HG03039 (cell line): Measurements from ENCODE around the gene GLS.
"Not testable (repeated sequence)": the region's sequence is repeated elsewhere in the genome, so short reads cannot be mapped to it uniquely, and the experiment has no call there.

Experiments used
- ATAC-seq: cut with Tn5 transposase; IDR thresholded peaks from one replicate; pipeline ENCODE4 v1.9.1; 2021; ENCODE audit warnings: mild to moderate bottlenecking, moderate library complexity; ENCODE audit not compliant: unreplicated experiment

GLS gene

GRCh38 chr2:190855245-190855644 lies 25.4 kb upstream of the GLS start:
- ATAC-seq = no peak

DNA sequence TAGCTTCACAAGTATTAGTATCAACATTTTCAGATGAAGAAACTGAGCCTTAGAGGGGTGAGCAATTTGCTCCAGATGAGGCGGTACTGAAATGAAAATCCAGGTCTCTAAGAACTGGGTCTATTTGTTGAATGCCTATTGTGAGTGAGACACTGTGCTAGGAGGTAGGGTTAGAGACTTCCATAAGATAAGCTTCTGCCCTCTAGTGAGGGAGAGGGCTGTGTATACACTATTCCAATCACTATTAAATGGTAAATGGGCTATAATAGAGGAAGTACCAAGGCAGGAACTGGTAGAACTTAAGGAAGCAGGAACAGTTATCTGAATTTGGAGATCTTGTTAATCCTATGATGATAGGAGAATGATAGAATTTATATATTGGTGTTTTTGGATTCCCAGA lies 23.6 kb upstream of the GLS start:
- ATAC-seq = no peak

- no peak for ATAC-seq
These were observed 21.8 kb upstream of the GLS start for GRCh38 chr2:190858817-190859216.

DNA sequence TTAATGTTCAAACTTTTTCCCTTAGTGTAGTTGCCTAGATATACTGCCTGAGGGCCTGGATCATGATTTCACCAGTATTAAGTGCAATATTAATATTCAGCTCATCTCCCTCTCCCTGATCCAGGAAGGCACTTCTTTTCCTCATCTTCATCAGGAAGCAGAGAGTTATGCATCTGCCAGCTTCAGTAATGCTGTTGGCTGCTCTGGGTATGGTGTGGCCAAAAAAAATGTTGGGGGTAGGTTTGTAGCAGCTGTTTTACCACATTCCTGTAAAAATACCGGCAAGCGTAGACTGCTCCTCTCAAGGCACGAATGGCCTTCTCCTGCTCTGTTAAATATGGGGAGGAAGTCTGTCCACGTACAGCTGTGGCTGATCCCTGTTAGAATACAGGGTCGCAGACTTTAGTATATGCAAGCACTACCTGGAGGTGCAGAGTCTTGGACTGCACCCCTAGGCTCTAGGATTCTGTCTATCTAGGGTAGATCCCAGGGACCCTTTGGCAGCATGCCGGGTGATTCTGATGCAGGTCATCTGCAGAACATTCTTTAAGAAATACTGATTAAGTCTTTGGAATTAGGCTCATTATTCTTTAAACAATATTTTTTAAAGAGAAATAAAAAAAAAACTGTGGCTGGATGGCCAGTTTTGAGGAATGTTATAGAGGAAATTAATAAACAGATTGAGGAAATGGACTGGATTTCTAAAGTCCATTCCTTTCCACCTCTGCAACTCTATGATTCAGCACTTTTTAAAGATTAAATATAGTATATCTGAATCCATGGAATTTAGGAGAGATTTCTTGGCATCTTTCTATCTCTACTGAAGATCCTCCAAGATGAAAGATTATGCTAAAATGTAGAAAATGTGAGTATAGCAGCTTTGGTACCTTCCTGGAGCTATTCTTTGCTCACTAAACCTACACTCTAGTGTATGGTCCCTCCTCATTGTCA lies 21.0 kb upstream of the GLS start:
- no peak for ATAC-seq

DNA sequence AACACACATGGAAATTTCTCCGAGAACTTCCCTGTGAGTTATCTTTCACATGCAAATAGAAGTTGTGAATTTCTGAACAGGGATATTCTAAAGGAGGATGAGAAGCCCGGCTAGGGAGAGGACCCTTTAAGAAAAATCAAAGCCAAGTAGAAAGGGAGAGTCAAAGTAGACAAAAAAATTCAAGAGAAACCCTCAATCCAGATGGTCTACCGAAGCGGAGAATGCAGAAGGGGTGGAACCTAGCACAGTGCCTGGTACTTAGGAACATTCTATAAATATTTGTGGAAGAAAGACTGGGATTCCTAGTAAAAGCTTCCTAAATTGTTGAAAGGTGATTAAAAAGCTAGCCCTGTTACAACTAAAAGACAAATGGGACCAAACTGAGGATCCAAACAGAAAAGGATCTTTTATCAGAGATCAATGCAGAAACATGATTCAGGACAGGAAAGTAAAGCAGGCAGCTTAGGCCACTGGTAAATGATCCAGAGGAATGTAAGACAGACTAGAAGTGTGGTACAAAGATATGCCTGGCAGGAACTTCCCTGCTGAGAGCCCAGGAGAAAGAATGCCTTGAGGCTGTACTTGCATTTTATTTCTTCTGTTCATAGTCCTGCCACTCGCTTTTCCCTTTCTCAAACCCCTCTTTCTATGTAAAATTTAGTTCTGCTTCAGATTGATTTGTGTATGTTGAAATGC lies 19.5 kb upstream of the GLS start:
- ATAC-seq = no peak

- ATAC-seq = not testable (repeated sequence)
These were observed 18.5 kb upstream of the GLS start for GRCh38 chr2:190862128-190862527.

DNA sequence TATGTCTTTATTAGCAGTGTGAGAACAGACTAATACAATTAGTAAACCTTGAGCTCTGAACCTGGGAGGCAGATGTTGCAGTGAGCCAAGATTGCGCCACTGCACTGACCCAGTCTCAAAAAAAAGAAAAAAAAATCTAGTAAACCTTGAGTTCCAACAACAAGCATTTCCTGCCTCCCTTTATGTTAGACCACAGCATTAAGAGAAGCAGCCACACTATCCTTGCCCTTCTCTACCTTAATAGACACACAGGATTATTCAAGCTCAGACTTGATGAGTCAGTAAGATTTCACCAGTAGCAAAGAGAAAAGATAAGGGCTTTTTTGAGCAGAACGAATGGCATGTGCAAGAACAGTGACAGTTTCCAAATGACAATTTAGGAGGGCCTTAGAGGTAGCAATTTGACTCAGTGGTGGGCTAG lies 18.0 kb upstream of the GLS start:
- ATAC-seq = no peak

- ATAC-seq = no peak
These were observed 16.7 kb upstream of the GLS start for GRCh38 chr2:190863946-190864345.

DNA sequence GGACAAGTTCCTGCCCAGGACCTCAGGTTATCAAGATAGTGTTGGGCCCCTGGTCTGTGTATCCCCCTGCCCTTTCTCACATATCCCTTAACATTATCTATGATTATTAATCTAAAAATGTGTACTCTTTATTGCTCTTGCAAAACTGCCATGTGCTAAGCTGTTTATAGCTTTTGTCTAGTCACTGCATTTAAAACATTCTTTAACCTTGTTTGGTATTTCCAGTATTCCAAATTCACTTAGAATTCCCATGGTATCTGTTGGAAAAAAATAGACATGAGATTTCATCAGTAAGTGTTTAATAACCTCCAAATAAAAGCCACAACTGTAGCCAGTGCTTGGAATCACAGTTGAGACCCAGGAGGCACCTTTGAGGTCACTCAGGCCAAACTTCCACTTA lies 16.2 kb upstream of the GLS start:
- ATAC-seq = no peak

DNA sequence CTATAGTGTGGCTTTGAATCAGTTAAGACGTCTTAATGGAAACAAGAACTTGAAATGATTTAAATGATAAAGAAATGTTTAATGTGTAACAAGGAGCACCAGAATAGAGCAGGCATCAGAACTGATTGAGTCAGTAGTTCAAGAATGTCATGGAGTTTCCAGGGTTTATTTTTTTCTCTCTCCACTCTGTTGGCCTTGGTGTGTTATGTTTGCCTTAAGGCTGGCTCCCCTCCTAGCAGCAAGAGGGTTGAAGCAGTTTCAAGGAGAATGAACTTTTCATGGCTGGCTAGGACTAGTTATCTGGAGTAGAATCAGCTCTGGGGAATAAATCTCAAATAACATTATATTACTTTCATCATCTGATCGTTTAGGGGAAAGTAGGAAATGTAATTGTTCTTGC lies 13.4 kb upstream of the GLS start:
- no peak for ATAC-seq

GRCh38 chr2:190867832-190868231 lies 12.8 kb upstream of the GLS start:
- no peak for ATAC-seq

- ATAC-seq = no peak
These were observed 10.9 kb upstream of the GLS start for GRCh38 chr2:190869721-190870120.

DNA sequence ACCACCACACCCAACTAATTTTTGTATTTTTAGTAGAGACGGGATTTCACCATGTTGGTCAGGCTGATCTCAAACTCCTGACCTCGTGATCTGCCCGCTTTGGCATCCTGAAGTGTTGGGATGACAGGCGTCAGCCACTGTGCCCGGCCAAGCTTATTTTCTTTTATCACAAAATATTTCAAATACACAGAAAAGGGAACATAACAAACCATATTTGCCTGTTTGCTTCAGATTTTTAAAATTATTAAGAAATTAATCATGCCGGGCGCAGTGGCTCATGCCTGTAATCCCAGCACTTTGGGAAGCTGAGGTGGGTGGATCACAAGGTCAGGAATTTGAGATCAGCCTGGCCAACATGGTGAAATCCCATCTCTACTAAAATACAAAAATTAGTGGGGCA lies 7.2 kb upstream of the GLS start:
- not testable (repeated sequence) for ATAC-seq

- no peak for ATAC-seq
These were observed 4.7 kb upstream of the GLS start for GRCh38 chr2:190875891-190876290.

- ATAC-seq = no peak
These were observed 4.0 kb upstream of the GLS start for GRCh38 chr2:190876631-190877030.

DNA sequence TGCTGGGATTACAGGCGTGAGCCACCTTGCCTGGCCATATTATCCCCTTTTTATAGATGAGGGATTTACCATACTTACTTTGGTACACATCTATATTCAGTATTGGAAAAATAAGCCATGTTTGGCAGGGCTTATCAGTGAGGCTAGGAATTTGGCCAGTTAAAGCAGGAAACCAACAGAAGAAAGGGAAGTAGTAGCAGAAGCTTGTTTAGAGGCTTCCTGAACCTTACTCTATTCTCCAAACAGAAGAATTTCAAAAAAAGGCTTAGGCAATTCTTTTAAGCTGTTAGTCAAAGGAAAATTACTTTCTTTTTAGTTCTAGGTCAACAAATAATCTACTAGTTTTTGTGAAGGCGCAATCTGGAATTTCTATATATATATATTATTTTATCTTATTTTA lies 3.2 kb upstream of the GLS start:
- no peak for ATAC-seq

- ATAC-seq = no peak
These were observed 895 bp upstream of the GLS start for GRCh38 chr2:190879474-190880377.

- ATAC-seq = peak; percentile 2
These were observed 520 bp downstream of the GLS start for GRCh38 chr2:190881084-190881597.

DNA sequence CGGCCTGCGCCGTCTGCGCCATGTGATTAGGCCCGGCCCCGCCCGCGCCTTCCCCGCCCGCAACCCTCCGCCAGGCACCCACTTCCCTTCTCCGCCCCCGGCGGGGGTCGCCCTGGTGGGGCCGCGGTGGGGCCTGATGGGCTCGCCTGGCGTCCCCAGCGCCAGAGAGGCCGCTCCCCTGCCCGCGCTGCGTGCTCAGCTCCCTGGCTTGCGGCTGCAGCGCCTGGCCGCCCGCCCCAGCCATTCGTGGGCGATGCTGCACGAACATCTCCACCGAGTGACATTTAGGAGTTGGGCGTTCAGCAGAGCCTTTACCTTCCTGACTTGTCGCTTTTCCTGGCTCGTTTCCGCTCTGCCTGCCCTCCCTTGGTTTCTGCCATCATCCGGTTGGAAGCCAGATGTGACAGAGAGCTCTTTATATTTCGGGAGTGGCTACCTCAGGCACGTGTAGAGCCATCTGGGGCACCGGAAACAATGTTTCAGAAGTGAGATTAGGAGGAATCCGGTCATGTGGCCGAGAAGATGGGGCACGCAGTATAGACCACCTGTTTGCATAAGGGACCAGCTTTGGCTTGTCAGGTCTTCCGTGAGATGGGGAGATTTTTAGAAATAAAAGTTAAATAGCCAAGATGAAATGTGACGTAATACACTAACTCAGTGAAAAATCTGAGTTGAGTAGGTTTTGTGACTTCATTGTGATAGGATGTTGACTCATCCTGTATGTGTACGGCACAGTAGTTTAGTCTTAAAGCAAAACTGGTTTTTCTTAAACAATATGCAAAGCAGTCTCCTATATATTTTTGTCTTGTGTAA lies 1.2 kb downstream of the GLS start:
- ATAC-seq = peak; percentile 41

- peak; percentile 6 for ATAC-seq
These were observed 1.8 kb downstream of the GLS start for GRCh38 chr2:190882411-190882766.
